GM10266 (cell line): ENCODE data around the gene C1D.

ENCODE experiments used
- DNase-seq: peaks from one replicate; pipeline ENCODE4 v3.0.0; 2012; ENCODE audit errors: extremely low spot score
- TF ChIP-seq, protein P1 (sequence below): IDR thresholded peaks from 2 replicates; pipeline ENCODE4 v1.5.1; 2012; ENCODE audit warnings: mild to moderate bottlenecking, low read depth; ENCODE audit not compliant: control insufficient read depth, insufficient read depth; ENCODE audit errors: missing control alignments

The C1D gene

DNA sequence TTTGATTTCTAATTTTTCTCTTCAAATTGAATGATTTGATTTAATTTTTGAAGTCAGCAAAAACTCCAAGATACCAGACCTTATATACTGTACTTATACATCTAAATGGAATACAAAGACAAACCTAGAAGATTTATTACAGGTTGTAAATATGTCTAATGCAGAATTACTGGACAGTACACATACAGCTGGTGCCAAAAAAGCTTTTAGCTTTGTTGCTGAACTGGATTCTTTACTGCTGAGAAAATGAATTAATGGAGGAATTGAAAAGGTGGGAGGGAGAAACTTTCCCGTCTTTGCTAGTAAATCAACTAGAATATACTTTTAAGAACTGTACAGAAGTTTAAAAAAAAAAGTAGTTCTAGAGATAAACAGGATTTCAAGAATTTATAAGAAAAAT is 17.5 kb downstream of the C1D start:
- no peak for DNase-seq
- TF ChIP-seq, protein P1, sequence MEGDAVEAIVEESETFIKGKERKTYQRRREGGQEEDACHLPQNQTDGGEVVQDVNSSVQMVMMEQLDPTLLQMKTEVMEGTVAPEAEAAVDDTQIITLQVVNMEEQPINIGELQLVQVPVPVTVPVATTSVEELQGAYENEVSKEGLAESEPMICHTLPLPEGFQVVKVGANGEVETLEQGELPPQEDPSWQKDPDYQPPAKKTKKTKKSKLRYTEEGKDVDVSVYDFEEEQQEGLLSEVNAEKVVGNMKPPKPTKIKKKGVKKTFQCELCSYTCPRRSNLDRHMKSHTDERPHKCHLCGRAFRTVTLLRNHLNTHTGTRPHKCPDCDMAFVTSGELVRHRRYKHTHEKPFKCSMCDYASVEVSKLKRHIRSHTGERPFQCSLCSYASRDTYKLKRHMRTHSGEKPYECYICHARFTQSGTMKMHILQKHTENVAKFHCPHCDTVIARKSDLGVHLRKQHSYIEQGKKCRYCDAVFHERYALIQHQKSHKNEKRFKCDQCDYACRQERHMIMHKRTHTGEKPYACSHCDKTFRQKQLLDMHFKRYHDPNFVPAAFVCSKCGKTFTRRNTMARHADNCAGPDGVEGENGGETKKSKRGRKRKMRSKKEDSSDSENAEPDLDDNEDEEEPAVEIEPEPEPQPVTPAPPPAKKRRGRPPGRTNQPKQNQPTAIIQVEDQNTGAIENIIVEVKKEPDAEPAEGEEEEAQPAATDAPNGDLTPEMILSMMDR, result no peak

DNA sequence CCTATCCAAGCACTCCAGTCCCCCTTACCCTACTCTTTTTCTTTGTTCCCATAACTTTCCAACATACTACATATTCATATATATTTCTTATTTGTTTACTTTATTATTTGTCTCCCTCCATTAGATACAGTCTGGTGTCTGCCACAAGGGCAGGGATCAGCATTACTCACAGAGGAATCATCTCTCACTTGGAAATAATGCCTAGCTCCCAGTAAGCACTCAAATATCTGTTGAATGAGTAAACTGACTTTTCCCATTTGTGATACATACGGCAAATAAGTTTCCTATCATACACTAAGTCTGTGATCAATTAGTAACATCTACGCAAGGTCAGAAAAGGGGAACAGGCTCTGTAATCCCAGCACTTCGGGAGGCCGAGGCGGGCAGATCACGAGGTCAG is 18.7 kb downstream of the C1D start:
- TF ChIP-seq, protein P1, result no peak
- no peak for DNase-seq

DNA sequence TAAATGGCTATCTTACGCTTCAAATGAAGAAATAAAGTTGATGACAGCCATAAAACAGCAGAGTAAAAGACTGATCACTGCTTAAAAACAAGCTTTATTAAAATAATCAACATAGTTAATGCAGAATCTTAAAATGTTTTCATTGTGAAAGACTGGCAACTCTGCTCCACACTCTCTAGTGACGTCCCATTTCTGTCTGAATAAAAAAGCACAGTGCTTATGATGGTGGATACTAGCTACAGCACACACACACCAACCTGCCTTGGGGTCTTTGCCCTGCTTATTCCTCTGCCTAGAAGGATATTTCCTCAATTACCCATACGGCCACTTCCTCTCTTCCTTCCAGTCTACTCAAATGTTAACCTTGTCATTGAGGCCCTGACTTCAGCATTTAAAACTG is 19.1 kb downstream of the C1D start:
- TF ChIP-seq, protein P1, result no peak
- DNase-seq, result no peak

DNA sequence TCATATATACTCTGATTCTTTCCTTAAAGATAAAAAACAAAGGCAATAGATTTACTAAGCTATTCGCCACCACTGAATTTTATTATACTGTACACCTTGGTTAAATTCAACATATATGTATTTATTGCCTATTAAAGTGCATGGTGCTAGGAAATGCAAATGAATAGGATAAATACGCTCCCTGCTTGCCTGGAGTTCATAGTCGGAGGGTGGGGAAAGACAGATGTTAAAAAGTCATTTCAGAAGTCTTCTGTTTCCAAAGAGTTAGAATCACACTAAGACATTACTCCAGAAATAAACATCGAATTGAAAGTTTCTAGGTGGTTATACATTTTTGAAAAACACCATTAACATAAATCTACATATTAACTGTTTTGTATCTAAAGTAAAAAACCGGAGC is 19.8 kb downstream of the C1D start:
- TF ChIP-seq, protein P1, result no peak
- no peak for DNase-seq

DNA sequence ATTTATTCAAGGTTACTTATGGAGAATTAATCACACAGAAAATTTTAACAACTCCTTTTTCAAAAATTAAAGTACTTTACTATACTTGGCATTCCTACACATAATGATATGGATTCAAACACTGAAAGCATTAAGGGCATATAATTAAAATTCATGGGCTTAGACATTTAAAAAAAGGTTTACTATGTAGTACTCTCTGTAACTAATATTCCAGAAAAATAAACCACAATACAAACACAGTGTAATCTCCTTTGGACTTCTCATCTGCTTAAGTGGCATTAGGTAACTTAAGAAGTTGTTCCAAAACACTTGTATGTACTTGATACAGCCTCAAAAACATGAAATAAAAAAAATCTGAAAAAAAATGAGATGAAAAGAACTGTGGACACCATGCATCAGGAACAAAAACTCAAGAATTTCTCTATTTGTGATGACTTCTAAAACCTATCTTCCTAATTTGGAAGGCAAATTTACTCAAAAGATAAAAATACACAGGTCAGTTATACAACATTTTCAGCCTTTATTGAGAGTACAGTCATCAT is 21.0 kb downstream of the C1D start:
- TF ChIP-seq, protein P1, result no peak
- DNase-seq, result no peak

DNA sequence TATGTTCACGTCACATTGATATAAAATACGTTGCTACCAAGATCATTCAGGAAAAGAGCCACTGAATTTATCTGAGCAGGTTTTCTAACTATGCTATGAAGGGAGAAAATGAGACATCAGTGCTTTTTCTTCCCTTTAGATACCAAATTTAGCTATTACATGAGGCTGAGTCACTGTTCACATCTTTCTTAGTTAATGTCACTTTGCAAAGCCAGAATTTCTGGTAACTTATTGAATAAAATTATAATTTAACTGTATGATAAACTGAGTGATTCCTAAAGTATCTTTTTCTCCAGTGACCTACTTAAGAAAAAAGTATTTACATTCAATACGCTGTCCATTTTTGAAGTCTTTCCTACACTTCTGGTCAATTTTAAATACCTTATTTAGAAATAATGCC is 22.7 kb downstream of the C1D start:
- DNase-seq, result no peak
- TF ChIP-seq, protein P1, result no peak

DNA sequence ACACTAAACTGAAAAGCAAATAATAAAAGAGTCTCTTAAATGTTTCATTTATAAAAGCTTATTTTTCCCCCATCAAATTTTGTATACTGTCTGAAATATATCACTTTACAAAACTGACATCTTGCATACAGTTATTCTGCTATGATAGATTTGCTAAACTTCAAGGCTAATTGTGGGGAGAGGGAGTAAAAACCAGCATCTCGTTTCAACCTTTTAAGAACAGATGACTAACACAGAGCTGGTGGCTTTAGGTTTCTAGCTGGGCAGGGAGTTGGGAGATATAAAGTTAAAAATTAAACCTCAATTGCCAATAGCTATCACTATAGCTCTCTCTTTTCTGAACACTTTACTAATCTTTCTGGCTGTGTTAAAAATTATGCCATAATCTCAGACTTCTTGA is 23.5 kb downstream of the C1D start:
- TF ChIP-seq, protein P1, result no peak
- DNase-seq, result no peak
